Right atrium auricular region (tissue), 2 donors: Measurements from ENCODE around the gene PTPRD. TPM values are rescaled to one million over a fixed set of nuclear protein-coding genes. Genes with fewer than 3 reads are reported as not detected.

Experiments
- DNase-seq: peaks from one replicate; pipeline ENCODE4 v3.0.0-alpha.2; 2019; ENCODE audit warnings: low spot score
- H3K27ac ChIP-seq, 2 donors: fragments of 200-600 bp; sonication (generic); 1 replicate in 1 of 2; 2 replicates in 1 of 2; pipeline ENCODE4 v1.5.1; 2016 to 2019
- H3K27me3 ChIP-seq, 2 donors: fragments of 200-600 bp; sonication (generic); one replicate each; pipeline versions ENCODE4 v1.5.1 to v1.6.0; 2017 to 2019
- H3K36me3 ChIP-seq: fragments of 200-600 bp; sonication (generic); one replicate; pipeline ENCODE4 v1.5.1; 2016
- H3K4me1 ChIP-seq, 2 donors: fragments of 200-600 bp; sonication (generic); one replicate each; pipeline versions ENCODE4 v1.5.1 to v1.6.0; 2017 to 2019
- H3K4me3 ChIP-seq, 2 donors: fragments of 200-600 bp; sonication (generic); 1 replicate in 1 of 2; 2 replicates in 1 of 2; pipeline ENCODE4 v1.5.1; 2017 to 2019; ENCODE audit warnings: mild to moderate bottlenecking in 1 of 2, moderate library complexity in 1 of 2
- H3K9me3 ChIP-seq, 2 donors: fragments of 200-600 bp; sonication (generic); one replicate each; pipeline ENCODE4 v1.5.1; 2019
- total RNA-seq, 2 donors: library from RNA; depleted of rRNA; stranded (reverse); fragments of >200 nt; gene quantifications; one replicate each; pipeline ENCODE4 v1.1.0, GENCODE V29; 2016
- TF ChIP-seq, protein P1 (sequence below), 2 donors: fragments of 200-600 bp; sonication (generic); IDR thresholded peaks; one replicate each; pipeline ENCODE4 v1.5.1; 2019; ENCODE audit warnings: antibody characterized with exemption in 2 of 2

Gene PTPRD
- total RNA-seq, 2 donors from 2014 or later = 5.5 to 6.6 TPM

DNA sequence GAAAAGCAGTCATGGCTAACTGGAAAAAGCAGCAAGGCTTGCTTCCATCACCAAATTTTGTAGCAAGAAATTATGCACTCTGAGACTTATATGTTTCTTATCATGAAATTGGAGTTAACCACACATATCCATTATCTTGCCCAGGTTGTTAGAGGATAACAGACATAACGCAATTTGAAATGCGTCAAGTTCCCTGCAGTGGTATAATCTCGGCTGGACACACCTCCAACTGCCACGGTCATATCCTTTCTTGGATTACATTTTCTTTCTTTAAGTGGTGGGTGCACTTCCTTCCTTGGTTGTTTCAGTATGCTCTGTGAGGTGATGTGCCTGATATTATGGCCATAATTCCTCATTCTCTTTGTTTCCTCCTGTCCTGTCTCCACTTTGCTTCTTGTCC is 2118.2 kb downstream of the PTPRD start:
- no peak for DNase-seq
- Histone ChIP-seq H3K27ac (no peak overlapping the region), H3K4me1 (no peaks in the 10 kb centered on the region), H3K27me3 (no peaks in the 10 kb centered on the region), H3K9me3 (no peaks in the 10 kb centered on the region), H3K36me3 (no peaks in the 10 kb centered on the region), H3K4me3 (no peak overlapping the region)
- TF ChIP-seq, protein P1, sequence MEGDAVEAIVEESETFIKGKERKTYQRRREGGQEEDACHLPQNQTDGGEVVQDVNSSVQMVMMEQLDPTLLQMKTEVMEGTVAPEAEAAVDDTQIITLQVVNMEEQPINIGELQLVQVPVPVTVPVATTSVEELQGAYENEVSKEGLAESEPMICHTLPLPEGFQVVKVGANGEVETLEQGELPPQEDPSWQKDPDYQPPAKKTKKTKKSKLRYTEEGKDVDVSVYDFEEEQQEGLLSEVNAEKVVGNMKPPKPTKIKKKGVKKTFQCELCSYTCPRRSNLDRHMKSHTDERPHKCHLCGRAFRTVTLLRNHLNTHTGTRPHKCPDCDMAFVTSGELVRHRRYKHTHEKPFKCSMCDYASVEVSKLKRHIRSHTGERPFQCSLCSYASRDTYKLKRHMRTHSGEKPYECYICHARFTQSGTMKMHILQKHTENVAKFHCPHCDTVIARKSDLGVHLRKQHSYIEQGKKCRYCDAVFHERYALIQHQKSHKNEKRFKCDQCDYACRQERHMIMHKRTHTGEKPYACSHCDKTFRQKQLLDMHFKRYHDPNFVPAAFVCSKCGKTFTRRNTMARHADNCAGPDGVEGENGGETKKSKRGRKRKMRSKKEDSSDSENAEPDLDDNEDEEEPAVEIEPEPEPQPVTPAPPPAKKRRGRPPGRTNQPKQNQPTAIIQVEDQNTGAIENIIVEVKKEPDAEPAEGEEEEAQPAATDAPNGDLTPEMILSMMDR (IDR thresholded peaks at IDR 0.05) = no peak

DNA sequence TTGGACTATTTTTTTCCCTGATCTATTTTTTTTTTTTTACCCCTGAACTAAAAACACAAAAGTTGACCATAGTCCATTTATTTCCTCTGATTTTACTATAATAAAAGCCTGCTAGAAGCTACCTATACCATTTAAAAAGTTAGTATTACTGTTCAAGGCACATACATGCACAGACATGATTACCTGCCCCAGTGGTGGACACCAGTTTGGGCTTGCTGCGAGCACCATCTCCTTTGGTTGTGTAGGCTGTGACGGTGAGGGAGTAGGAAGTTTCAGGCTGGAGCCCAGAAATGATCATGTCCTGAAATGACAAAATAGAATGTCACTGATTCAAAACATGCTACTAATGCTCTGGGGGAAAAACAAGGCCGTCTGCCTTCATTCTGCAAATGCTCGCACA is 2120.1 kb downstream of the PTPRD start:
- H3K27ac ChIP-seq = no peak overlapping the region
- no peaks in the 10 kb centered on the region for H3K4me1 ChIP-seq
- no peak overlapping the region for H3K4me3 ChIP-seq
- DNase-seq = no peak
- no peaks in the 10 kb centered on the region for H3K27me3 ChIP-seq
- TF ChIP-seq, protein P1 (IDR thresholded peaks at IDR 0.05) = no peak
- no peaks in the 10 kb centered on the region for H3K9me3 ChIP-seq
- H3K36me3 ChIP-seq = no peaks in the 10 kb centered on the region

DNA sequence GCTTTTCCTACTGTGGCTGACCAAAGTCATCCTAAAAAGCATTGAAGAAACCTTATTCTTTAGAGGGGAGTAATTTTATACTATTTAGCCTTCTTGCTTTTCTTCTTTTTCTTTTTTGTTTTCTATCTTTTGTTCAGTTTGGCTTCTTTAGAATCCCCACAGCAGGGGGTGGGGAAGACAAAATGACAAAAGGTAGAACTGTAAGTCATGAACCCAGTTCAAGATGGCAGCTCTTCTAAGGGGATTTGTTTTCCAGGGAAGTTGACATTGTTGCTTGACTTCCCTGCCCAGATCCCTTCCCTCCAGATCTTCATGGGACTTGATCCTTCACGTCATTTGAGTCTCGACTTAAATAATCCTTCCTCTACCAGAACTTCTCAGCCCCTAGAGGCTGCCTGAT is 2120.8 kb downstream of the PTPRD start:
- Histone ChIP-seq H3K9me3 (no peaks in the 10 kb centered on the region), H3K4me1 (no peaks in the 10 kb centered on the region), H3K27ac (no peak overlapping the region), H3K27me3 (no peaks in the 10 kb centered on the region), H3K36me3 (no peaks in the 10 kb centered on the region), H3K4me3 (no peak overlapping the region)
- TF ChIP-seq, protein P1 (IDR thresholded peaks at IDR 0.05) = no peak
- no peak for DNase-seq

DNA sequence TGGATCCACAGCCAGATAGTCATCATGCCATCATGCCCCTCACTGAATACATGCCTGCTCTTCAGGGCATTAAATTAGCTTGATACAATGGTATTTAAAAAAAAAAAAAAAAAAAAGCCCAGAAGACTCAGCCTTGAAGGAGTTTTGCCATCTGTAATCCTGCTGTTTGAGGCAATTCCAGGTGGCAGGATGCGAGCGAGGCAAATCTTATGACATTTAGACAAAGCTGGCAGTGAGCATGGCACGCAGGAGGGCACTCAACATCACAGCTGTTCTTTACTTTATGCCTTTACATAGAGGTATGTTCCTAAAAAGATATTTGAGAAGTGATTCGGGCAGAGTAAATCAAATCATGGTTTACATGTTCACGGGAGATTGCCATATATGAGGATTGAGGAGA is 2121.2 kb downstream of the PTPRD start:
- Histone ChIP-seq H3K4me3 (no peak overlapping the region), H3K36me3 (no peaks in the 10 kb centered on the region), H3K27me3 (no peaks in the 10 kb centered on the region), H3K4me1 (no peaks in the 10 kb centered on the region), H3K9me3 (no peaks in the 10 kb centered on the region), H3K27ac (no peak overlapping the region)
- TF ChIP-seq, protein P1 (IDR thresholded peaks at IDR 0.05) = no peak
- no peak for DNase-seq

DNA sequence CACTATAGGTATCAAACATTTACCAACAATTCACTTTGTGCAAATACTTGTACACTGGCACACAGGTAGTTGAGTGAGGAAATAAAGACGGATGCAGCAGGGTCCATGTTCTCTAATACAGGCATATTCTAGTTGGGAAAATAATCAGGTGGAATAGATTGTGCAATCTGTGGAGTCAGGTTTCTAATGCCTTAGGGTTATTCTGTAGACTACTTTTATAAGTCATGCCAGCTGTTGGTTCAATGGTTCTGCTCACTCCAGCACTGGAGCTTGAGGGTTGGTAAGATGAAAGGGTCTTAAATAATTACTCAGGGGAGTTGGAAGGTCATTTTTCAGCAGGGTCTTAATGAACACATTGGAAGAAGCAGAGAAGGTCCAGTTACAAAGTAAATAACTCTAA is 2123.0 kb downstream of the PTPRD start:
- no peak for DNase-seq

DNA sequence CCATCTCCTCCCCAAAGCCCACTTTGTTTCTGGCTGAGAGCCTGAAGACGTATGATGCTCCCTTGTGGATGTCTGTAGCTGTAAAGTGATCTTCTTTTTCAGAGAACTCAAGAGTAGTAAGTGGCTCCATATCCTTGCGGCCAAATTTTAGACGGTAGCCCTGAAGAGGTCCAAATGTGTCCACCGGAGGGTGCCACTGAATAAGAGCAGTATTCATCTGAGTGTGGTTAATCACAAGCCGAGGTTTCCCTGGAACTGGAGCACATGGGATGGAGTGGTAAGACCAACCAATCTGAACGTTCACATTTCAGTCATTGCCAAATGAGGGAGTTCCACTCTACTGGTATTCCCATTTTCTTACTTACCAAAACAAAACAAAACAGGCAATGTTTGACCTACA is 2126.7 kb downstream of the PTPRD start:
- no peak for DNase-seq
- no peaks in the 10 kb centered on the region for H3K36me3 ChIP-seq
- TF ChIP-seq, protein P1 (IDR thresholded peaks at IDR 0.05) = peak in 1 of 2 donors; percentile 58
- no peaks in the 10 kb centered on the region for H3K27me3 ChIP-seq
- no peaks in the 10 kb centered on the region for H3K4me1 ChIP-seq
- H3K9me3 ChIP-seq = no peaks in the 10 kb centered on the region
- H3K27ac ChIP-seq = no peak overlapping the region
- H3K4me3 ChIP-seq = no peak overlapping the region

More for the DNA sequence above, 2123.0 kb downstream of the PTPRD start:
- Histone ChIP-seq H3K27ac (no peak overlapping the region), H3K4me1 (no peaks in the 10 kb centered on the region), H3K4me3 (no peak overlapping the region), H3K36me3 (no peaks in the 10 kb centered on the region), H3K27me3 (no peaks in the 10 kb centered on the region), H3K9me3 (no peaks in the 10 kb centered on the region)
- TF ChIP-seq, protein P1 (IDR thresholded peaks at IDR 0.05) = no peak
